SJSA1 (cell line): ENCODE data around the gene EMC9. TPM values are rescaled to one million over a fixed set of nuclear protein-coding genes. Genes with fewer than 3 reads are reported as not detected.
A peak's percentile ranks its signal among the peaks of the same experiment; 100 is the strongest.

Experiments used
- DNase-seq, 2 experiments: peaks; one replicate each; pipeline ENCODE4 v3.0.0-alpha.2; 2015 to 2020; ENCODE audit warnings: low spot score in 2 of 2, low read depth in 1 of 2
- H3K27ac ChIP-seq: fragments of 250-450 bp; sonication (Bioruptor Pico); 2 replicates; pipeline ENCODE4 v1.5.1; 2020; ENCODE audit warnings: mild to moderate bottlenecking, moderate library complexity
- H3K27me3 ChIP-seq: fragments of 250-450 bp; sonication (Bioruptor Pico); replicated peaks from 2 replicates; pipeline ENCODE4 v1.5.1; 2020; ENCODE audit warnings: mild to moderate bottlenecking, moderate library complexity
- H3K36me3 ChIP-seq: fragments of 250-450 bp; sonication (Bioruptor Pico); 2 replicates; pipeline ENCODE4 v1.5.1; 2020; ENCODE audit warnings: mild to moderate bottlenecking
- H3K4me1 ChIP-seq: fragments of 250-450 bp; sonication (Bioruptor Pico); replicated peaks from 2 replicates; pipeline ENCODE4 v1.6.1; 2021; ENCODE audit warnings: mild to moderate bottlenecking
- H3K4me3 ChIP-seq: fragments of 250-450 bp; sonication (Bioruptor Pico); 2 replicates; pipeline ENCODE4 v1.5.1; 2020; ENCODE audit warnings: mild to moderate bottlenecking
- H3K9me3 ChIP-seq: fragments of 250-450 bp; sonication (Bioruptor Pico); replicated peaks from 2 replicates; pipeline ENCODE4 v1.5.1; 2020; ENCODE audit warnings: mild to moderate bottlenecking
- total RNA-seq: library from RNA; depleted of rRNA; stranded (reverse); fragments of >200 nt; shearing (Covaris generic); gene quantifications from 2 replicates; pipeline ENCODE4 v1.2.3, GENCODE V29; 2014

EMC9 gene
- total RNA-seq, 1 experiment from 2014 or later: 11.1 TPM

DNA sequence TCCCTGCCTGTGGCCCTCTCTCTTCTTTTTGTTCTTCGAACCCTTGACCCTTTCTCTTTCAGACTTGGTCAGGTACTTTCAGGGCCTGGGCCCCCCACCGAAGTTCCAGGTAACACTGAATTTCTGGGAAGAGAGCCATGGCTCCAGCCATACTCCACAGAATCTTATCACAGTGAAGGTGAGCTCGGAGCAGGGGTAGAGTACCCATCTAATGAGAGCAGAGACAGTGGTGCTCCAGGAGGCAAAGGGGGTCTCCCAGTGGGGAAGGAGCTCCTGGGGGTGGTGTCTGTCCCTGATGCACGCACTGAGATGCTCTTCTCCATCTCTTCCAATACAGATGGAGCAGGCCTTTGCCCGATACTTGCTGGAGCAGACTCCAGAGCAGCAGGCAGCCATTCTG, 24.4 kb upstream of the EMC9 start:
- Histone ChIP-seq H3K4me1 (peaks cover 14% of the 10 kb centered on the region), H3K4me3 (no peak overlapping the region), H3K36me3 (peaks cover 55% of the 10 kb centered on the region), H3K27ac (no peak overlapping the region), H3K9me3 (no peaks in the 10 kb centered on the region), H3K27me3 (no peaks in the 10 kb centered on the region)
- no peak for DNase-seq

- H3K9me3 ChIP-seq: no peaks in the 10 kb centered on the region
- peaks cover 18% of the 10 kb centered on the region for H3K4me1 ChIP-seq
- no peak for DNase-seq
- H3K27ac ChIP-seq: no peak overlapping the region
- H3K27me3 ChIP-seq: no peaks in the 10 kb centered on the region
- no peak overlapping the region for H3K4me3 ChIP-seq
- H3K36me3 ChIP-seq: peaks cover 67% of the 10 kb centered on the region
Measured at GRCh38 chr14:24164518-24164991, 23.2 kb upstream of the EMC9 start.

DNA sequence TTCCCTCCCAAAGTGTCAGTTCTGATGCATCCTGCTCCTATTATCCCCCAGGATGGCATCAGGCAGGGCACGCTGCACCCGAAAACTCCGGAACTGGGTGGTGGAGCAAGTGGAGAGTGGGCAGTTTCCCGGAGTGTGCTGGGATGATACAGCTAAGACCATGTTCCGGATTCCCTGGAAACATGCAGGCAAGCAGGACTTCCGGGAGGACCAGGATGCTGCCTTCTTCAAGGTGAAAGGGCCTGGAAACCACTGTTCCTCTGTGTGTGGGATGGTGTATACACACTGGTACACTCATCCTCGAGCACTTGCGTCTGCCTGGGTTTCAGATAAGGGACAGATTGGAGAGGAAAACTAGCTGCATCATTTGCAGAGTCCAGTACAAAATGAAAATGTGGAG, 20.7 kb upstream of the EMC9 start:
- H3K4me3 ChIP-seq: peak overlapping the region; percentile 43
- H3K27me3 ChIP-seq: no peaks in the 10 kb centered on the region
- peaks cover 80% of the 10 kb centered on the region for H3K36me3 ChIP-seq
- no peak overlapping the region for H3K27ac ChIP-seq
- H3K4me1 ChIP-seq: peaks cover 18% of the 10 kb centered on the region
- H3K9me3 ChIP-seq: no peaks in the 10 kb centered on the region
- no peak for DNase-seq

DNA sequence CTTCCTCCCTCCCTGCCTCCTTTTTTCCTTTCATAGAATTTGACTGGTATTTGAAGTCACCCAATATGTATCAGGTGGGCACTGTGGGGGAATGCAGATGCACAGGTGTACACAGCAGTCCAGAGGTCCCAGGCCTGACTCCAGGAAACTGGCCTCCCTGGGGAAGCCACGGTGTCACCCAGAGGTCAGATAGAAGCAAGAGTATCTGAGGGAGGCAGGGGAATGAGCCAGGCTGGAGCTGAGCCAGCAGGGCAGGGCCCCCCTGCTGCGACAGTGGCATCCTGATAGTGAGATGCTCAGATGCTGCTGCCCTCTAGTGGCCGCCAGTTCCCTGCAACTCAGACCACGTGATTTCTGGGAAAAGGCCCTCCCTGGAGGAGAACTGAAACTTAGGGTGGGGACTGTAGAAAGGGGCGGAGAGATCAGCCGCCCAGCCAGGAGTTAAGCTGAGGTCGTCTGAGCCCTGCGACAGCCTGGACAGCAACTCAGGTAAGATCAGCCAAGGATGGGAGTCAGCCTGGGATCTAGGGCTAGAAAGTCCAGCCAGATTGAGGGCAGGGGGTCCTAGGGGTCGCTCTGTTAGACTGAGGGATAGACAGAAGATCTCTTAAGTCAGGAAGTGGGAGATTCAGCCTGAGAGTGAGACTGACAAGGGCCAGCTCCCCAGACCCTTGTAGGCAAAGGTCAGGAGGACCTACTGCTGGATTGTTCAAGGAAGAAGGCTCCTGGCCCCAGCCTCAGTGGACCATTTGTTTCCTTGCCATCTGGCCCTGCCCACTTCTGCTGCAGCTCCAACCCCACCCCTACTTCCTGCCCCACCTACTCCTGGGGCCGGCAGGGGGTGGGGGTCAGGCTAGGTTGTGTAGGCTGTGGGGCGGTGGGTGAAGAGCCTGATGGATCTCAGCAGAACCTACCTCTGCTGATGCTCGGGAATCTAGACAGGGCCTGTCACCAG, 19.7 kb upstream of the EMC9 start, which contains the start of gene IRF9:
Gene IRF9 (plus strand): TSS at position 416 of the 955 bp plus-strand sequence. CDS start 880 bp downstream, outside the sequence.
- Histone ChIP-seq H3K4me1 (peaks cover 18% of the 10 kb centered on the region), H3K9me3 (no peaks in the 10 kb centered on the region), H3K27me3 (no peaks in the 10 kb centered on the region), H3K4me3 (peak within 1 kb of the TSS; percentile 43), H3K27ac (peak within 1 kb of the TSS; percentile 53), H3K36me3 (peaks cover 82% of the 10 kb centered on the region)
- peak; percentile 94 to 95 for DNase-seq

GRCh38 chr14:24160499-24160849, 19.1 kb upstream of the EMC9 start:
- no peak for DNase-seq
- Histone ChIP-seq H3K27ac (no peak overlapping the region), H3K4me1 (peaks cover 18% of the 10 kb centered on the region), H3K27me3 (no peaks in the 10 kb centered on the region), H3K4me3 (no peak overlapping the region; the same call in 1 of the 2 replicates), H3K9me3 (no peaks in the 10 kb centered on the region), H3K36me3 (peaks cover 82% of the 10 kb centered on the region)

DNA sequence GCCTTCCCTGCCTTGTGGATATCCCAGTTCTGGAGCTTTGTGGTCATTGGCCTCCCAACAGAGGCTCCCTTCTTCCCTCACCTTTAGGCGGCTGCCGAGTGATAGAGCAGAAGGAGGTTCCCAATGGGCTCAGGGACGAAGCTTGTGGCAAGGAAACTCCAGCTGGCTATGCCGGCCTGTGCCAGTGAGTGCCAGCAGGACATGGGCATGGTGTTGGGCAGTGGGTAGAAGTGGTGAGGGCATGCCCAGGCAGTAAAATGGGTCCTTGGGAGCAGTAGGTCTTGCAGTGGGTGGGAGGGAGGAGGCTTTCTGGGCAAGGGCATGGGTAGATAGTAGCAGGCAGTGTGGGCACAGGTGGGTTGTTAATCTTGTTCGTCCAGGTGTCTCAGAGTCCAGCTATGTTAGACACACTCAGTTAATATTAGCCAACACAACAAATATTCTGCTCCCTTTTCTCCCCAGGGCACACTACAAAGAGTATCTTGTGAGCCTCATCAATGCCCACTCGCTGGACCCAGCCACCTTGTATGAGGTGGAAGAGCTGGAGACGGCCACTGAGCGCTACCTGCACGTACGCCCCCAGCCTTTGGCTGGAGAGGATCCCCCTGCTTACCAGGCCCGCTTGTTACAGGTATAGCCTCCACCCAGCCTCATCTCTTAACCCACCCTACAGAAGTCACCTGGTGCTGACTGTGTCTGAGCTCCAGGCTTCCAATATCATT, 18.5 kb upstream of the EMC9 start:
- Histone ChIP-seq H3K36me3 (peaks cover 82% of the 10 kb centered on the region), H3K9me3 (no peaks in the 10 kb centered on the region), H3K4me1 (peaks cover 18% of the 10 kb centered on the region), H3K27me3 (no peaks in the 10 kb centered on the region), H3K4me3 (no peak overlapping the region), H3K27ac (no peak overlapping the region)
- DNase-seq: no peak

GRCh38 chr14:24157331-24157730, 15.9 kb upstream of the EMC9 start:
- DNase-seq: no peak
- Histone ChIP-seq H3K4me3 (no peak overlapping the region), H3K4me1 (peaks cover 18% of the 10 kb centered on the region), H3K36me3 (peaks cover 69% of the 10 kb centered on the region), H3K27ac (no peak overlapping the region), H3K9me3 (no peaks in the 10 kb centered on the region), H3K27me3 (no peaks in the 10 kb centered on the region)

DNA sequence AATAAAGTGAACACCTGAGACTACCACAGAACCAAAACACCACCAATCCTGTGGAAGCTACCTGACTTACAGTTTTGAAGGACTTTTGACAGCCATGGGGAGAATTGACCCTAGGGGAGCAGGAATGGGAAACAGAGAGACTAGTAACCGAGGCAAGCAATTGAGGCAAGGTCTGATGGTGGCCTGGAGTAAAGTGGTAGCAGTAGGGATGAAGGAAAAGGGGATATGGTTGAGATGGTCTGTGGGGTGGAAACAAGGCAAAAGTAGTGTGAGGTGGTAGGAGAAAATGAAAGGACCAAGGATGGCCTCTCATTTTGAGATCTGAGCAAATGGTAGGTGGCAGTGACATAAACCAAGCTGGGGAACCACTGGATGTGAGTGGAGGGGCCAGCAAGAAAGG, 15.4 kb upstream of the EMC9 start:
- Histone ChIP-seq H3K36me3 (peaks cover 69% of the 10 kb centered on the region), H3K9me3 (no peaks in the 10 kb centered on the region), H3K27ac (no peak overlapping the region), H3K4me3 (no peak overlapping the region), H3K4me1 (peaks cover 13% of the 10 kb centered on the region), H3K27me3 (no peaks in the 10 kb centered on the region)
- no peak for DNase-seq

GRCh38 chr14:24155100-24155499, 13.7 kb upstream of the EMC9 start:
- H3K36me3 ChIP-seq: peaks cover 74% of the 10 kb centered on the region
- no peak overlapping the region for H3K4me3 ChIP-seq
- no peak for DNase-seq
- H3K27ac ChIP-seq: no peak overlapping the region
- H3K27me3 ChIP-seq: no peaks in the 10 kb centered on the region
- no peaks in the 10 kb centered on the region for H3K4me1 ChIP-seq
- no peaks in the 10 kb centered on the region for H3K9me3 ChIP-seq

GRCh38 chr14:24151404-24152080, 10.2 kb upstream of the EMC9 start:
- H3K4me1 ChIP-seq: peaks cover 9% of the 10 kb centered on the region
- H3K27me3 ChIP-seq: no peaks in the 10 kb centered on the region
- H3K4me3 ChIP-seq: no peak overlapping the region
- DNase-seq: no peak
- no peaks in the 10 kb centered on the region for H3K9me3 ChIP-seq
- no peak overlapping the region for H3K27ac ChIP-seq
- peaks cover 76% of the 10 kb centered on the region for H3K36me3 ChIP-seq

- no peak overlapping the region for H3K27ac ChIP-seq
- no peaks in the 10 kb centered on the region for H3K9me3 ChIP-seq
- no peak overlapping the region for H3K4me3 ChIP-seq
- no peak for DNase-seq
- no peaks in the 10 kb centered on the region for H3K27me3 ChIP-seq
- peaks cover 72% of the 10 kb centered on the region for H3K36me3 ChIP-seq
- peaks cover 9% of the 10 kb centered on the region for H3K4me1 ChIP-seq
Measured at GRCh38 chr14:24150993-24151392, 9.6 kb upstream of the EMC9 start.

DNA sequence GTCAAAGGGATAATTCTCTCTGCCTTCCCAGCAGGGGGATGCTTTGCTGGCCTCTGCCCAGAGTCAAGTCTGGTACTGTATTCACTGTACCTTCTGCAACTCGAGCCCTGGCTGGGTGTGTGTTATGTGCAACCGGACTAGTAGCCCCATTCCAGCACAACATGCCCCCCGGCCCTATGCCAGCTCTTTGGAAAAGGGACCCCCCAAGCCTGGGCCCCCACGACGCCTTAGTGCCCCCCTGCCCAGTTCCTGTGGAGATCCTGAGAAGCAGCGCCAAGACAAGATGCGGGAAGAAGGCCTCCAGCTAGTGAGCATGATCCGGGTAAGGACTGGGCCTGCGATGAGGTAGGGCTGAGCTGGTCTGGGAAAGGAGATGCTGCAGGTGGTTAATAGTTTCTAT, 9.2 kb upstream of the EMC9 start:
- Histone ChIP-seq H3K27ac (no peak overlapping the region), H3K4me3 (no peak overlapping the region), H3K4me1 (peaks cover 13% of the 10 kb centered on the region), H3K36me3 (peaks cover 68% of the 10 kb centered on the region), H3K9me3 (no peaks in the 10 kb centered on the region), H3K27me3 (no peaks in the 10 kb centered on the region)
- no peak for DNase-seq

DNA sequence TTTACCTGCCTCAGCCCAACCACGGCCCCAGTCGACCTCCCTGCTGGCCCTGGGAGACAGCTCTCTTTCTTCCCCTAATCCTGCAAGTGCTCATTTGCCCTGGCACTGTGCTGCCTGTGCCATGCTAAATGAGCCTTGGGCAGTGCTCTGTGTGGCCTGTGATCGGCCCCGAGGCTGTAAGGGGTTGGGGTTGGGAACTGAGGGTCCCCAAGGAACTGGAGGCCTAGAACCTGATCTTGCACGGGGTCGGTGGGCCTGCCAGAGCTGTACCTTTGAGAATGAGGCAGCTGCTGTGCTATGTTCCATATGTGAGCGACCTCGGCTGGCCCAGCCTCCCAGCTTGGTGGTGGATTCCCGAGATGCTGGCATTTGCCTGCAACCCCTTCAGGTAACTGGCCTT, 8.7 kb upstream of the EMC9 start:
- Histone ChIP-seq H3K9me3 (no peaks in the 10 kb centered on the region), H3K36me3 (peaks cover 66% of the 10 kb centered on the region), H3K4me1 (peaks cover 18% of the 10 kb centered on the region), H3K27me3 (no peaks in the 10 kb centered on the region), H3K4me3 (no peak overlapping the region), H3K27ac (no peak overlapping the region)
- no peak for DNase-seq
